GM12872 (cell line): ENCODE measurements around the gene AHR.

Experiments
- TF ChIP-seq, protein P1 (sequence below): IDR thresholded peaks from 3 replicates; pipeline ENCODE4 v1.5.1; 2011; ENCODE audit warnings: low read depth, mild to moderate bottlenecking, low read length, moderate library complexity; ENCODE audit not compliant: insufficient read depth

The AHR gene

DNA sequence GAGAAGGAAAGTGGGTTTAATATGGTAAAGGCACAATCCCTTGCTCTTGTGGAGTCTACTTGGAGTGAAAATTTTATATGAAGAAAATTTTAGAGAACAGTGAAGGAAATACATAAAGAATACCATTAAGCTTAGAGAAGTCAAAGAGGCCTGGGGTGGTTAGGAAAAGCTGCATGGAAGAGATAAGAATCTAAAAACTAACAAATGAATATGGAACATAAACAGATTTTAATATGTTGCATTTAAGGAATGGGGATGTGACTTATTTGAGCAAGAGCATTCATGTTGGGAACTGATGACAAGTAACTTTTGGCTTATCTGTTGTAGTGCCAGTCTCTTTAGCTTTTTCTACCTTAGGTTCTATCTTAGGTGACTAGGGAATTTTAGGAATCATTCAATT lies 31.0 kb downstream of the AHR start:
- TF ChIP-seq, protein P1, sequence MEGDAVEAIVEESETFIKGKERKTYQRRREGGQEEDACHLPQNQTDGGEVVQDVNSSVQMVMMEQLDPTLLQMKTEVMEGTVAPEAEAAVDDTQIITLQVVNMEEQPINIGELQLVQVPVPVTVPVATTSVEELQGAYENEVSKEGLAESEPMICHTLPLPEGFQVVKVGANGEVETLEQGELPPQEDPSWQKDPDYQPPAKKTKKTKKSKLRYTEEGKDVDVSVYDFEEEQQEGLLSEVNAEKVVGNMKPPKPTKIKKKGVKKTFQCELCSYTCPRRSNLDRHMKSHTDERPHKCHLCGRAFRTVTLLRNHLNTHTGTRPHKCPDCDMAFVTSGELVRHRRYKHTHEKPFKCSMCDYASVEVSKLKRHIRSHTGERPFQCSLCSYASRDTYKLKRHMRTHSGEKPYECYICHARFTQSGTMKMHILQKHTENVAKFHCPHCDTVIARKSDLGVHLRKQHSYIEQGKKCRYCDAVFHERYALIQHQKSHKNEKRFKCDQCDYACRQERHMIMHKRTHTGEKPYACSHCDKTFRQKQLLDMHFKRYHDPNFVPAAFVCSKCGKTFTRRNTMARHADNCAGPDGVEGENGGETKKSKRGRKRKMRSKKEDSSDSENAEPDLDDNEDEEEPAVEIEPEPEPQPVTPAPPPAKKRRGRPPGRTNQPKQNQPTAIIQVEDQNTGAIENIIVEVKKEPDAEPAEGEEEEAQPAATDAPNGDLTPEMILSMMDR: no peak

DNA sequence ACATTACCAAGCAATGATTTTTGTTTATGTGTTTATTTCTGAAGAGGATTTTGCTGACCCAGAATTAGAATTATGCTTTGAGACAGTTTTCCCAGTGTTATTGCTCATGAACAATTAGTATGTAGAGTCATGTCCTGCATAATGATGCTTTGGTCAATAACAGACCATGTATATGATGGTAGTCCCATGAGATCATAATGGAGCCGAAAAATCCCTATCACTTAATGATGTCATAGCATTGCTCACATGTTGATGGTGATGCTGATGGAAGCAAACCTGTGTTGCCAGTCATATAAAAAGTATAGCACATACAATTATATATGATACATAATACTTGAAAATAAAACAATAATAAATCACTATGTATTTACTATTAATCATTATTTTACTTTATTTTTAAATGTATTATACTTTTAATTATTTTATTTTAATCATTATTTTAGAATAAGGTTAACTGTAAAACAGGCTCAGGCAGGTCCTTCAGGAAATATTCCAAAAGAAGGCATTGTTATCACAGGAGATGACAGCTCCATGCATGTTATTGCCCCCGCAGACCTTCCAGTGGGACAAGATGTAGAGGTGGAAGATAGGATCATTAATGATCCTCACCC lies 33.5 kb downstream of the AHR start:
- TF ChIP-seq, protein P1: no peak

DNA sequence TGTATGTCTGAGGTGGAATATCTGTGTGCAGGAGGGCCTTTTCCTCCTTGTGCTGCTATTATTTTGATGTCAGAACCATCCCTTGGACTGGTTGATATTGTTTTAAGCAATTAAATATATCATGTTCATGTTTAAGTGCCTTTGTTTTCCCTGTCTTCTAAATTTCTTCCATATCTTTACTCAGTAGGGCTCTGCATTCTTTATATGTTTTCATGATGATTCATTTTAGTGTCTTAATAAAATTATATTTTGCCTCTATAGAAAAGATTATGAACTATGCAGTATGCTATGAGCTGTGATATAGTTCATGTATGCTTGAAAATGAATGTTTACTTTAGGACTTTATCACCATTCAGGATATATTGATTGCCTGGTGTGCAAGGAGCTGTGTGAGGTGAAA lies 34.8 kb downstream of the AHR start:
- TF ChIP-seq, protein P1: no peak

DNA sequence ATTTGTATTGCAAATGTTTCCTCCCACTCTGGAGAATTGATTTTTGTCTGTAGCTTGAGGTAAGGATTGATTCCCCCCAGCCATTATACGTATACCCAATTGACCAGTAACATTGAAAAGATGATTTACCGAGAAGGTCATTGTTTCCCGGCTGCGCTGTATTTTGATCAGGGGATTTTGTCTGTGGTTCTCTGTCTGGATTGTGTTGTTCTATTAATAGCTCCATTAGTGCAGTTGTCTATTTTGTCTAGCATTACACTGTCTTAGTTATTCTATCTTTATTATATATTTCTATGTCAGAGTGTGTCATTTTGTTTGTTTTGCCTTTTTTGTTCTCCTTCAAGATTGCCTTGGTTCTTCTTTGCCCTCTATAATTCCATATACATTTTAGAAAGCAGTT lies 37.7 kb downstream of the AHR start:
- TF ChIP-seq, protein P1: no peak

DNA sequence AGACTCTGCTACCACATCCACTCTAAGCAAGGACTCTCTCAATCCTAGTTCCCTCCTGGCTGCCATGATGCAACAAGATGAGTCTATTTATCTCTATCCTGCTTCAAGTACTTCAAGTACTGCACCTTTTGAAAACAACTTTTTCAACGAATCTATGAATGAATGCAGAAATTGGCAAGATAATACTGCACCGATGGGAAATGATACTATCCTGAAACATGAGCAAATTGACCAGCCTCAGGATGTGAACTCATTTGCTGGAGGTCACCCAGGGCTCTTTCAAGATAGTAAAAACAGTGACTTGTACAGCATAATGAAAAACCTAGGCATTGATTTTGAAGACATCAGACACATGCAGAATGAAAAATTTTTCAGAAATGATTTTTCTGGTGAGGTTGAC lies 40.7 kb downstream of the AHR start:
- TF ChIP-seq, protein P1: no peak

DNA sequence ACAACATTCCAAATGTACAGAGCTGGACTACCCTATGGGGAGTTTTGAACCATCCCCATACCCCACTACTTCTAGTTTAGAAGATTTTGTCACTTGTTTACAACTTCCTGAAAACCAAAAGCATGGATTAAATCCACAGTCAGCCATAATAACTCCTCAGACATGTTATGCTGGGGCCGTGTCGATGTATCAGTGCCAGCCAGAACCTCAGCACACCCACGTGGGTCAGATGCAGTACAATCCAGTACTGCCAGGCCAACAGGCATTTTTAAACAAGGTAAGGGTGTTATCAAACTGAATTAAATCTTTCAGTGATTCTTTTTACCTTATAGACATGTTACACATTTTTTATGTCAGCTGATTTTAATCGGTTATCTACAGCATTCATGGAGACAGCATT lies 41.5 kb downstream of the AHR start:
- TF ChIP-seq, protein P1: no peak

DNA sequence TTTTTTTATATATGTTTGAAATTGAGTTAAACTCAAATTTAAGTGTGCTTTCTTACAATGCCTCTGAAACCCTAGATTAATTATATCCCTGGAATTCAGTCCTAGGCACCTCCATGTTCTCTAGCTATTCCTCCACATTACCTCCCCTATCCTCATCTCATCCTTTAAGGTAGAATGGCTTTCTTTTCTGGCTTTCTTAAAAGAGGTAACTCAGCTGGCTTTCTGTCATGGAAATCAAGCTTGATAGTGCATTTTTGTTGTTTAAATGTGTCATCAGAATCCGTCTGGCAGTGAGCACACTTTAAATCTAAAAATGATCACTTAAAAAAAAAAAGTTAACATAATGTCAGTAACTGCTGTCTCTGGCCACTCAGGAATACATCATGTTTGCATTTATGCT lies 42.2 kb downstream of the AHR start:
- TF ChIP-seq, protein P1: no peak

DNA sequence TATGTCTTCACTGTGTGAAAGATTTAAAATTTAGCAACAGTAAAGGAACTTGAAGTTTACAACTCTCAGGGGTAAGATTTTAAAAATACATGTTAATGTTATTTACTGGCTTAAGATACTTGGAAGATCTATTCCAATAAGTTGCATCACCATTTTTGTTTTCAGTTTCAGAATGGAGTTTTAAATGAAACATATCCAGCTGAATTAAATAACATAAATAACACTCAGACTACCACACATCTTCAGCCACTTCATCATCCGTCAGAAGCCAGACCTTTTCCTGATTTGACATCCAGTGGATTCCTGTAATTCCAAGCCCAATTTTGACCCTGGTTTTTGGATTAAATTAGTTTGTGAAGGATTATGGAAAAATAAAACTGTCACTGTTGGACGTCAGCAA lies 44.3 kb downstream of the AHR start:
- TF ChIP-seq, protein P1: no peak
